Measurements from ENCODE around the gene FANCD2.

- TF ChIP-seq CTCF (conservative IDR thresholded peaks at IDR 0.05; ENCODE audit: low read length) = no peak
- TF ChIP-seq EZH2phosphoT487 (IDR thresholded peaks at IDR 0.05; ENCODE audit: borderline replicate concordance) = no peak
Observed at GRCh38 chr3:10074666-10075065, 48.4 kb downstream of the FANCD2 start.
